ENCODE results near the gene BTN3A1.
"Not testable (repeated sequence)": the region's sequence is repeated elsewhere in the genome, so short reads cannot be mapped to it uniquely, and the experiment has no call there.

Gene BTN3A1

DNA sequence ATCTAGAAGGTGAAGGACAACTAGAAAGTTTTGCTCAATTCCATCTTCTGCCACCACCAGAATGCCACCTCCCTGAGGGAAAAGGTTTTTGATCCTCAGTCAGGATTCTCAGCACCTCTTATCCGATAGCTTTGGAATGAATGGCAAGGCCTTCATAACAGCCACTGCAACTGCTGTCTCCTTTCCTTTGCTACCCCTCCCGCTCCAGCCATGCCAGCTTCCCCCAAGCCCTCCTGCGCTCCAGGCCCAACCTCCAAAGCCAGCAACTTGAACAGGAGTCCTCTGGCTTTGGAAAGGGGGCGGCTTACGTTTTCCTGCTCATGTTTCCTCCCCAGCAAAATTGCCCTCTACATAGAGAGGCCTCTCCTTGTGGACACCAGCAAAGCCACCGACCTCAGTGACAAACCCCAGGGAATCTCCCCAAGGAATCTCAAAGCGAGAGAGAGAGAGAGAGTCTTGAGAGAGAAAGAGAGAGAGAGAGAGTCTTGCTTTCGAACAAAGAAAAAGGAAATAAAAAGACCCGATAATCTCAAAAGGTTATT lies 55.3 kb downstream of the BTN3A1 start:
- DNase-seq (ENCODE audit: low read depth) = no peak
- TF ChIP-seq, protein P1, sequence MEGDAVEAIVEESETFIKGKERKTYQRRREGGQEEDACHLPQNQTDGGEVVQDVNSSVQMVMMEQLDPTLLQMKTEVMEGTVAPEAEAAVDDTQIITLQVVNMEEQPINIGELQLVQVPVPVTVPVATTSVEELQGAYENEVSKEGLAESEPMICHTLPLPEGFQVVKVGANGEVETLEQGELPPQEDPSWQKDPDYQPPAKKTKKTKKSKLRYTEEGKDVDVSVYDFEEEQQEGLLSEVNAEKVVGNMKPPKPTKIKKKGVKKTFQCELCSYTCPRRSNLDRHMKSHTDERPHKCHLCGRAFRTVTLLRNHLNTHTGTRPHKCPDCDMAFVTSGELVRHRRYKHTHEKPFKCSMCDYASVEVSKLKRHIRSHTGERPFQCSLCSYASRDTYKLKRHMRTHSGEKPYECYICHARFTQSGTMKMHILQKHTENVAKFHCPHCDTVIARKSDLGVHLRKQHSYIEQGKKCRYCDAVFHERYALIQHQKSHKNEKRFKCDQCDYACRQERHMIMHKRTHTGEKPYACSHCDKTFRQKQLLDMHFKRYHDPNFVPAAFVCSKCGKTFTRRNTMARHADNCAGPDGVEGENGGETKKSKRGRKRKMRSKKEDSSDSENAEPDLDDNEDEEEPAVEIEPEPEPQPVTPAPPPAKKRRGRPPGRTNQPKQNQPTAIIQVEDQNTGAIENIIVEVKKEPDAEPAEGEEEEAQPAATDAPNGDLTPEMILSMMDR (conservative IDR thresholded peaks at IDR 0.05; ENCODE audit: low read depth, low read length) = no peak
- H3K4me3 ChIP-seq (ENCODE audit: low read length) = peak overlapping the region; percentile 99

DNA sequence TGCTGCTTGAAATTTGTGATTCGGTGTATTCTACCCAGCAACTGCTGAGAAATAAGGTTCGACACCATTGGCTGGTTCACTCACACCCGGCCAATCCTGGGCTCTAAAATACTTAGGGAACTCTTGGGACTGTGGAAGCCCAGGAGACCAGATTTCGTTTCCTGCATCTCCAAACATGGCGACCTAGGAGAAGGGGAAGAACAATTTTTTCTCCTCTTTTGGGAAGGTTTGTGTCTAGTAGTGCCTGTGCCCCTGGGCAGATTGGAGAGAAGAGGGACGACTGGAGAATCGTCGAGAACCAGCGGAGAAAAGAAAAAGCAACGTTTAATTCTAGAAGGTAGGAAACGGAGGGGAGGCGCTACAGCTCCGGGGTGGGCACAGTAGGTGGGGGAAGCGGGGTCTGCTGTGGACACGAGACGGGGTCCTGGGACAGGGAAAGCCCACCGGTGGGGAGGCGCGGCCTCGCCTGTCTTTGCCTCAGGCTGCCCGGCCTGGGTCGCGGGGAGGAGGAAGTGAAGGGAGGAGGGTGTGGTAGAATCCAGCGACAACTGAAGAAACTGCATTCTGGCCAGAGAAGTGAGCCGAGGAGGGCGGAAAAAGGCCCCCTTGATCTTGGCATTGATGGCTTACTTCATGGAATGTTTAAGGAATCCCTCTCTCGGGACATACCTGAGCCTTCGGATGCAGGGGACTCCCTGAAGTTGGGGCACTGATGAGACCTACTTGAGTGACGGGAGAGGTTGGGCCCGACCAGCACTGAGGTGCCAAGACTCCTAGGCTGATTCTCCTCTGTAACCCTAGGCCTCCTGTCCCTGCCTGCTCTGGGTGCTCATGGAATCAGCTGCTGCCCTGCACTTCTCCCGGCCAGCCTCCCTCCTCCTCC lies 56.0 kb downstream of the BTN3A1 start, which contains the start of gene BTN2A1:
Gene BTN2A1 (plus strand): TSS at position 150 of the 883 bp plus-strand sequence. CDS start 682 bp downstream, at position 832.
- DNase-seq (ENCODE audit: low read depth) = peak; percentile 83
- TF ChIP-seq, protein P1 (conservative IDR thresholded peaks at IDR 0.05; ENCODE audit: low read depth, low read length) = no peak
- peak within 1 kb of the TSS; percentile 99 for H3K4me3 ChIP-seq (ENCODE audit: low read length)

DNA sequence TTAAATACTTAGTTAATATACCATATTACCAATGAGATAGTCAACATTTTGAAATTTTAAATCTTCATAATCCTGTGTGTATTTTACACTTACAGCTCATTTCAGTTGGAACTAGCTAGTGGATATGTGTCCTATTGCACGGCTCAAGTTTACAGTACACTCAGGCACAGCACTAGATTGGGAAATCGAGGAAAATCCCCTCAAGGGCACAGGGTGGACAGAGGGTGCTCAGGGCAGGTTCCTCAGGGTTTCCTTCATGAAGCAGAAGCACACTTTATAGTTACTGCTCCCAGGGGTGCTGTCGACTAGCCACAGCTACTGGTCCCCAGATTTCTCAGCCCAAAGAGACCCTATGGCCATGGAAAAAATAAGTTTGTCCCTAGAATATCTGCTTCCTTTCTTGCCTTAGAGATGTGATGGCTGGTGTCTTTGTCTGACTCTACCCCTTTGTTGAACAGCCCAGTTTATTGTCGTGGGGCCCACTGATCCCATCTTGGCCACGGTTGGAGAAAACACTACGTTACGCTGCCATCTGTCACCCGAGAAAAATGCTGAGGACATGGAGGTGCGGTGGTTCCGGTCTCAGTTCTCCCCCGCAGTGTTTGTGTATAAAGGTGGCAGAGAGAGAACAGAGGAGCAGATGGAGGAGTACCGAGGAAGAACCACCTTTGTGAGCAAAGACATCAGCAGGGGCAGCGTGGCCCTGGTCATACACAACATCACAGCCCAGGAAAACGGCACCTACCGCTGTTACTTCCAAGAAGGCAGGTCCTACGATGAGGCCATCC lies 57.1 kb downstream of the BTN3A1 start:
- H3K4me3 ChIP-seq (ENCODE audit: low read length) = peak overlapping the region; percentile 99
- no peak for DNase-seq (ENCODE audit: low read depth)
- TF ChIP-seq, protein P1 (conservative IDR thresholded peaks at IDR 0.05; ENCODE audit: low read depth, low read length) = no peak

DNA sequence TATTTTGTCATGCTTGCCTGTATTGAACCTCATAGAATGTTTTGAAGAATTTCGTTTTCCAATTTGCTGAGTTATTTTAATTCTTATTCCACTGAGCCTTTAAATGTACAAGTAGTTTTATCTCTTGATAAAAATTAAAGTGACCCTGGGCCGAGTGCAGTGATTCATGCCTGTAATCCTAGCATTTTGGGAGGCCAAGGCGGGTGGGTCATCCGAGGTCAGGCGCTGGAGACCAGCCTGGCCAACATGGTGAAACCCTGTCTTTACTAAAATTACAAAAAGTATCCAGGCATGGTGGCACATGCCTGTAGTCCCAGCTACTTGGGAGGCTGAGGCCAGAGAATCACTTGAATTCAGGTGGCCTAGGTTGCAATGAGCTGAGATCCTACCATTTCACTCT lies 59.3 kb downstream of the BTN3A1 start:
- not testable (repeated sequence) for DNase-seq (ENCODE audit: low read depth); H3K4me3 ChIP-seq (ENCODE audit: low read length)

DNA sequence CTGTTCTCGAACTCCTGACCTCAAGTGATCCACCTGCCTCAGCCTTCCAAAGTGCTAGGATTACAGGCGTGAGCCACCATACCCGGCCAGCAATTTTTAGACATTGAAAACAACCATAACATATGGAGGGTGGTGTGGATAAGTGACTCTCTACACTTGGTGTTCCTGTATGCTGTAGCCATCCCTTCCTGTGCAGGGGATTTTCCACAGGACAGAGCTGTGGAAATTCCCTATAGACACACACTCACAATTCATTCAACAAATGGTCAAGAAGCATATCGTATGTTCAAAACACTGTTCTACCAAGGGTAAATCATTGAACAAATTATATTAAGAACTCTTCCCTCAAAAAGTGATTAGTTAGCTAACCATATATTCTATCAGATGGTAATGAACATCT lies 61.9 kb downstream of the BTN3A1 start:
- H3K4me3 ChIP-seq (ENCODE audit: low read length) = no peak overlapping the region
- DNase-seq (ENCODE audit: low read depth) = no peak
- TF ChIP-seq, protein P1 (conservative IDR thresholded peaks at IDR 0.05; ENCODE audit: low read depth, low read length) = no peak

DNA sequence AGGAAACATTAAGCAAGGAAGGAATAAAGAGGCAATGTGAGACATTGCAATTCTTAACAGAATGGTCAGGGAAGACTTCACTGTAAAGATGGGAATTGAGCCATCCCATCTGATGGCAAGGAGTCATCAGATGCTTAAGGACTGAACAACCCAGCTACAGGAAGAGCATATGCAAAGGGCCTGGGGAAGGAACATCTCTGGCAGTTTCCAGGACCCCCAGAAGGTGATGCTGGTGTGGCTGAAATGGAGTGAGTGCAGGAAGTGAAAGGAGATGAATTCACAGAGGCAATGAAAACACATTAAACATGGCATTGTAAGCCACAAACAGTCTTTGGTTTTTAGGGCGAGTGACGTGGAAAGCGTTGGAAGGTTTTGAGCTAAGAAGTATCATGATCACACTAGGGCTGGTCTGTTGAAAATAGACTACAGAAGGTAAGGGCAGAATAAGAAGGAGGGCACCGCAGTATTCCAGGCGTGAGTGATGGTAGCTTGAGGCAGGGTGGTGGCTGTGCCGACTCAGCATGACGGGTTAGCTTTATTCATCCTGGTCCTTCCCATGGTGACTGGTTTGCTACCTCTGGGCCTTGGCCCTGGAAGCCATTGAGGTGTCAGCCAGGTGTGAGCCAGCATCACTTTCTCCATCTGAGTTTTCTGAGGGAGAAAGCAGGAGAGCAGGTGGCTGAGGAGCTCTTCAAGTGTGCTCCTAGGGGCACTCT lies 62.5 kb downstream of the BTN3A1 start:
- no peak for DNase-seq (ENCODE audit: low read depth)
- TF ChIP-seq, protein P1 (conservative IDR thresholded peaks at IDR 0.05; ENCODE audit: low read depth, low read length) = no peak
- H3K4me3 ChIP-seq (ENCODE audit: low read length) = no peak overlapping the region
